Urinary bladder (tissue), 4 donors: ENCODE measurements around the gene GOLGA6L2. TPM values are rescaled to one million over a fixed set of nuclear protein-coding genes. Genes with fewer than 3 reads are reported as not detected.

Experiments used
- DNase-seq: peaks from one replicate; pipeline ENCODE4 v3.0.0-alpha.2; 2015; ENCODE audit errors: extremely low spot score
- H3K27ac ChIP-seq: one replicate; pipeline ENCODE4 v1.5.1; 2013; ENCODE audit warnings: low read depth, mild to moderate bottlenecking, moderate library complexity
- H3K36me3 ChIP-seq: one replicate; pipeline ENCODE4 v1.6.1; 2013; ENCODE audit warnings: mild to moderate bottlenecking, moderate library complexity; ENCODE audit not compliant: insufficient read depth
- H3K4me1 ChIP-seq: one replicate; pipeline ENCODE4 v1.6.1; 2013; ENCODE audit warnings: mild to moderate bottlenecking, moderate library complexity; ENCODE audit not compliant: insufficient read depth
- H3K4me3 ChIP-seq: one replicate; pipeline ENCODE4 v1.5.1; 2013; ENCODE audit warnings: low read depth, low read length
- WGBS: extraction: QIAGEN DNeasy Blood & Tissue Kit; methylation state at CpG from one replicate; pipeline ENCODE4 v1.1.7; 2013; 5-methylcytosine and 5-hydroxymethylcytosine counted together
- polyA plus RNA-seq: library from polyadenylated mRNA; stranded (reverse); fragments of 200-250 nt; gene quantifications from one replicate; pipeline ENCODE4 v1.2.3, GENCODE V29; 2013
- total RNA-seq: library from RNA; depleted of rRNA; stranded (reverse); fragments of >200 nt; gene quantifications from one replicate; pipeline ENCODE4 v1.2.3, GENCODE V29; 2014
- donor health status: healthy with polysubstance abuse.
- donor health status: healthy.

Gene GOLGA6L2
- not detected for total RNA-seq
- polyA plus RNA-seq: not detected

- DNase-seq: no peak
- H3K27ac ChIP-seq: no peak within 1 kb of the TSS
- H3K4me3 ChIP-seq: no peak within 1 kb of the TSS
- WGBS: 85% methylated on average over 10 of the region's 10 CpGs
- no peaks in the 10 kb centered on the region for H3K36me3 ChIP-seq
- H3K4me1 ChIP-seq: no peaks in the 10 kb centered on the region
These were observed at the start of gene GOLGA6L2 for GRCh38 chr15:23447107-23447500. Gene GOLGA6L2, minus strand, starts transcription at chr15:23447243. Its CDS starts 62 bp downstream, at chr15:23447181.

- no peaks in the 10 kb centered on the region for H3K36me3 ChIP-seq
- H3K27ac ChIP-seq: no peak overlapping the region
- no peaks in the 10 kb centered on the region for H3K4me1 ChIP-seq
- no peak for DNase-seq
- H3K4me3 ChIP-seq: no peak overlapping the region
- WGBS: 81% methylated on average over 2 of the region's 2 CpGs
These were observed 37.8 kb upstream of the GOLGA6L2 start for GRCh38 chr15:23484870-23485269.

DNA sequence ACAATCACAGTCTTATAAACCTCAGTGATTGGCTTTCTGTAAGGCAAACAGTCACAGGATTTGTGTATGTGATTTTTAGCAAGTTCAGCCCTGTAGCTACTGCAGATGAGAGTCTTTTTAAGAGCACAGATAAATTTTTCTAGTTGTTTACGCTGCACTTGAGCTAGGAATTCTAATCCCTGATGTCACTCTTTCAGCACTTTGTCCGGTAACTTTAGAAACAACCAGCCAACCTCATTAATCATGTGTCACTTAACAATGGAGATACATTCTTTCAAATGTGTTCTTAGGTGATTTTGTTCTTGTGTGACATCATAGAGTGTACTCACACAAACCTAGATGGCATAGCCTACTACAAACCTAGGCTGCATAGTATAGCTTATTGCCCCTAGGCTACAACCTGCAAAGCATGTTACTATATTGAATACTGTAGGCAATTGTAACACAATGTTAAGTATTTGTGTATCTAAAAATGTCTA lies 36.8 kb upstream of the GOLGA6L2 start:
- Histone ChIP-seq H3K27ac (no peak overlapping the region), H3K4me3 (no peak overlapping the region), H3K36me3 (no peaks in the 10 kb centered on the region), H3K4me1 (no peaks in the 10 kb centered on the region)
- no peak for DNase-seq
- WGBS: 43% methylated on average over 2 of the region's 2 CpGs

DNA sequence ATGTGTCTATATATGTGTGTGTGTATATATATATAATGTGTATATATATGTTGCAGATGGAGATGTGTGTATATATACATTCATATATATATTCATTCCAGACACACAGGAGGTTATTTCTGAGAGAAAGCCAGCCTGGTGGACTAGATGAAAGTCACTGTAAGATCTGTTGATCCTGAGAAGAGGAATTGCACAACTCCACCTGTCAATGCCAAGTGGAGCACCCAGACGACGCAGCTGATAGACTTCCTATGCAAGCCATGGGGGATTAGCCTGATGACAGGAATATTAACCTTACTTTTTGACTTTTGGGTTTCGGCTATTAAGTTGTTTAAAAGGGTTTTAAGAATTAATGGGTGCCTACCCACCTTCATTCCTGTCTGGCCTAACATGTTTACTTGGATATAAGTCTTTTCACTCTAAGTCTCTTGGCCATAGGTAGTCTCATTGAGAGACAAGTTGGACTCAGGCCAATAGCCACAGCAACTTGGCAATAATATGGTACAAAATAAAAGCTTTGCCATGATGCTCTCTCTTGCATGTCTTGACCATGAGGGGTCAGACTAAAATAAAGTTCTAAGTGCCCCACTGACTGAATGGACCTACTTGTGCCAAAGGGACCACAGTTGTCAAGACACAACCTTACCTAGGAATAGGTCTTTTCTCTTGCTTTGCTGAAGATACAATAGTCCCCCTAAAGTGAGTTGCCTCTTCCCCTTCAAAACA lies 35.9 kb upstream of the GOLGA6L2 start:
- DNase-seq: no peak
- H3K27ac ChIP-seq: no peak overlapping the region
- H3K4me1 ChIP-seq: no peaks in the 10 kb centered on the region
- 66% methylated on average over 3 of the region's 3 CpGs for WGBS
- H3K4me3 ChIP-seq: no peak overlapping the region
- no peaks in the 10 kb centered on the region for H3K36me3 ChIP-seq

GRCh38 chr15:23482228-23482627 lies 35.2 kb upstream of the GOLGA6L2 start:
- H3K4me3 ChIP-seq: no peak overlapping the region
- 83% methylated on average over 1 of the region's 1 CpG for WGBS
- H3K27ac ChIP-seq: no peak overlapping the region
- DNase-seq: no peak
- H3K4me1 ChIP-seq: no peaks in the 10 kb centered on the region
- H3K36me3 ChIP-seq: no peaks in the 10 kb centered on the region

DNA sequence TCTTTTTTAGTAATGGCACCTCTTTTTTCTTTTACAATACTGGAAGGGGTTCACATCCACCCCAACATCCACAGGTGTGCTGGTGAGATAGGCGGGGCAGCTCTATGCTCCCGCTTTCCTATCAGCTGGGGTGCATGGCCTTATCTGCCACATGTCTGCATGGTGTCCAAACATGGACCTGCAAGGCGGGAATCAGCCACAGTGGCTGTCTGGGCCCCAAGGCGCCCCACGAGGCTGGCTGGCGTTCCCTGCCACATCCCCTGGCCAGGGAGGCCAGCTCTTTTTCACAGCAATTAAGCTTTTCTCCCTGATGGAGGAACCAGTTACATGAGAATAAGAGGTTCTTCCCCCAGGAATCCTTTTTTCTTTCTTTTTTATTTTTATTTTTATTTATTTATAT lies 30.9 kb upstream of the GOLGA6L2 start:
- no peak overlapping the region for H3K27ac ChIP-seq
- H3K4me3 ChIP-seq: no peak overlapping the region
- H3K36me3 ChIP-seq: no peaks in the 10 kb centered on the region
- no peaks in the 10 kb centered on the region for H3K4me1 ChIP-seq
- WGBS: 80% methylated on average over 6 of the region's 6 CpGs
- no peak for DNase-seq

DNA sequence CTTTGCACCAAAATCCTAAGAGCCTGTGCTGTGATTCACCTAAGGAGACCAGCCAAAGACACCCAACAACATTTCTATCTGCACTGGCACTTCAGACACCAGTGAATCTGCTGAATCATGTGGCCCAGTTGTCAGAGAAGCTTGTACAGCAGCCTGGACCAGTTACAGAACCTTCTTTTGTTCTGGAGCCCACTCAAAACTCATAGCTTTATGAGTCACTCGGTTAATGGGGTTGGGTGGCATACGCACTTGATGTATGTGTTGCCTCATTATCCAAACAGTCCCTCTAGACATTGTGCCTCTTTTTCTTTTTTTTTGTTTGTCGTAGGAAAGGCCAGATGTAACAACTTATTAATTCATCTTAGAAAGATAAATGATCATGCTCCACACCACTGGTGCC lies 25.6 kb upstream of the GOLGA6L2 start:
- H3K4me1 ChIP-seq: no peaks in the 10 kb centered on the region
- H3K4me3 ChIP-seq: no peak overlapping the region
- no peak for DNase-seq
- H3K27ac ChIP-seq: no peak overlapping the region
- 72% methylated on average over 3 of the region's 3 CpGs for WGBS
- H3K36me3 ChIP-seq: no peaks in the 10 kb centered on the region

GRCh38 chr15:23472033-23472432 lies 25.0 kb upstream of the GOLGA6L2 start:
- 72% methylated on average over 1 of the region's 1 CpG for WGBS

GRCh38 chr15:23467110-23467600 lies 20.1 kb upstream of the GOLGA6L2 start:
- Histone ChIP-seq H3K36me3 (no peaks in the 10 kb centered on the region), H3K4me3 (no peak overlapping the region), H3K4me1 (no peaks in the 10 kb centered on the region), H3K27ac (no peak overlapping the region)
- WGBS: 78% methylated on average over 3 of the region's 3 CpGs
- DNase-seq: no peak

More at GRCh38 chr15:23472033-23472432, 25.0 kb upstream of the GOLGA6L2 start:
- Histone ChIP-seq H3K27ac (no peak overlapping the region), H3K4me1 (no peaks in the 10 kb centered on the region), H3K4me3 (no peak overlapping the region), H3K36me3 (no peaks in the 10 kb centered on the region)
- no peak for DNase-seq

DNA sequence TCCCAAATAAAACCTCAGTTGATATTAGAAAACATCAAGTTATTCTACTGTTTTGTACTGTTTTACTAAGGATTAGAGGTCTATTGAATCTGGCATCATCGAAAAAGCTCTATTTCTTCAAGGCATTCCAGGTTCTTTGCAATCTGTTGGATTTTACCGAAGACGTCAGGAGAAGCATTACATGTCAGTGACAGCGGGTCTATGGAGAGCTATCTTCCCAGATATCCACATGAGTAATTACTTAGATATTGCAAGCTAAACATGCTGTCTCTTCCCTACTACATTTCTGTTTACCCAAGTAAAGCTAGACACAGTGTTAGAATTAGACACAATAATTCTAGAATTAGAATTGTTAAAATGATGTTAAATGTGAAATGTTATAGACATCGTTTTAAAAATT lies 10.8 kb upstream of the GOLGA6L2 start:
- DNase-seq: no peak
- no peak overlapping the region for H3K4me3 ChIP-seq

GRCh38 chr15:23446215-23447106 lies 582 bp downstream of the GOLGA6L2 start:
- Histone ChIP-seq H3K4me1 (no peaks in the 10 kb centered on the region), H3K27ac (no peak overlapping the region), H3K36me3 (no peaks in the 10 kb centered on the region), H3K4me3 (no peak overlapping the region)
- 85% methylated on average over 15 of the region's 15 CpGs for WGBS
- no peak for DNase-seq

More for the DNA sequence above, 10.8 kb upstream of the GOLGA6L2 start:
- no peaks in the 10 kb centered on the region for H3K4me1 ChIP-seq
- 57% methylated on average over 5 of the region's 5 CpGs for WGBS
- H3K27ac ChIP-seq: no peak overlapping the region
- H3K36me3 ChIP-seq: no peaks in the 10 kb centered on the region

- H3K4me1 ChIP-seq: no peaks in the 10 kb centered on the region
- DNase-seq: no peak
- no peak overlapping the region for H3K4me3 ChIP-seq
- no peak overlapping the region for H3K27ac ChIP-seq
- no peaks in the 10 kb centered on the region for H3K36me3 ChIP-seq
- 82% methylated on average over 11 of the region's 11 CpGs for WGBS
These were observed 2.8 kb downstream of the GOLGA6L2 start for GRCh38 chr15:23444269-23444668.

GRCh38 chr15:23441204-23441603 lies 5.8 kb downstream of the GOLGA6L2 start:
- no peak for DNase-seq
- no peak overlapping the region for H3K27ac ChIP-seq
- H3K4me3 ChIP-seq: no peak overlapping the region
- WGBS: 93% methylated on average over 13 of the region's 13 CpGs
- no peaks in the 10 kb centered on the region for H3K36me3 ChIP-seq
- no peaks in the 10 kb centered on the region for H3K4me1 ChIP-seq

DNA sequence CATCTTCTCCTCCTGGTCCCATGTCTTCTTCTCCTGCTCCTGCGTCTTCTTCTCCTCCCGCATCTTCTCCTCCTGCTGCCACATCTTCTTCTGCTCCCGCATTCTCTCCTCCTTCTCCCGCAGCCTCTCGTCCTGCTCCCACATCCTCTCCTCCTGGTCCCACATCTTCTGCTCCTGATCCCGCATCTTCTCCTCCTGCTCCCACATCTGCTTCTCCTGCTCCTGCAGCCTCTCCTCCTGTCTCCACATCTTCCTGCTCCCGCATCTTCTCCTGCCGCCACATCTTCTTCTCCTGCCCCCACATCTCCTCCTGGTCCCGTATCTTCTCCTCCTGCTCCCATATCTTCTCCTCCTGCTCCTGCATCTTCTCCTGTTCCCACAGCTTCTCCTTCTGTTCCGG lies 6.4 kb downstream of the GOLGA6L2 start:
- DNase-seq: no peak
- Histone ChIP-seq H3K27ac (no peak overlapping the region), H3K4me3 (no peak overlapping the region), H3K36me3 (no peaks in the 10 kb centered on the region), H3K4me1 (no peaks in the 10 kb centered on the region)
- 93% methylated on average over 10 of the region's 10 CpGs for WGBS
